Lower leg skin (tissue), 4 donors: ENCODE results near the gene SLC25A23. TPM values are rescaled to one million over a fixed set of nuclear protein-coding genes. Genes with fewer than 3 reads are reported as not detected.

Source experiments
- DNase-seq, 2 donors: peaks; one replicate each; pipeline ENCODE4 v3.0.0-alpha.2; 2019; ENCODE audit warnings: low spot score in 2 of 2
- H3K4me3 ChIP-seq: fragments of 200-600 bp; sonication (generic); 2 replicates; pipeline ENCODE4 v1.5.1; 2017; ENCODE audit warnings: mild to moderate bottlenecking, low read depth; ENCODE audit not compliant: poor library complexity, severe bottlenecking
- POLR2A ChIP-seq, 2 donors: fragments of 450-650 bp; IDR thresholded peaks; one replicate each; pipeline ENCODE4 v1.6.1; 2016 to 2017; ENCODE audit warnings: antibody characterized with exemption in 2 of 2, mild to moderate bottlenecking in 1 of 2, moderate library complexity in 1 of 2
- WGBS, 2 donors: methylation state at CpG; one replicate each; pipeline ENCODE4 v1.1.5; 2018; 5-methylcytosine and 5-hydroxymethylcytosine counted together
- intact Hi-C: fragments of 100-400 bp; cut with DNase I; formaldehyde crosslinking; loops from one replicate; pipeline ENCODE4 v1.15.0; 2023; ENCODE audit warnings: low total_unique reads
- total RNA-seq, 4 donors: library from RNA; depleted of rRNA; stranded (reverse); fragments of >200 nt; gene quantifications; one replicate each; pipeline ENCODE4 v1.1.0, GENCODE V29; 2016
- TF ChIP-seq, protein P1 (sequence below), 3 donors: fragments of 450-650 bp; IDR thresholded peaks; one replicate each; pipeline ENCODE4 v1.5.1; 2016; ENCODE audit warnings: antibody characterized with exemption in 3 of 3, mild to moderate bottlenecking in 3 of 3, moderate library complexity in 2 of 3

Gene SLC25A23
- total RNA-seq, 4 donors from 2014 or later = 60.9 to 102 (median 76.0) TPM

DNA sequence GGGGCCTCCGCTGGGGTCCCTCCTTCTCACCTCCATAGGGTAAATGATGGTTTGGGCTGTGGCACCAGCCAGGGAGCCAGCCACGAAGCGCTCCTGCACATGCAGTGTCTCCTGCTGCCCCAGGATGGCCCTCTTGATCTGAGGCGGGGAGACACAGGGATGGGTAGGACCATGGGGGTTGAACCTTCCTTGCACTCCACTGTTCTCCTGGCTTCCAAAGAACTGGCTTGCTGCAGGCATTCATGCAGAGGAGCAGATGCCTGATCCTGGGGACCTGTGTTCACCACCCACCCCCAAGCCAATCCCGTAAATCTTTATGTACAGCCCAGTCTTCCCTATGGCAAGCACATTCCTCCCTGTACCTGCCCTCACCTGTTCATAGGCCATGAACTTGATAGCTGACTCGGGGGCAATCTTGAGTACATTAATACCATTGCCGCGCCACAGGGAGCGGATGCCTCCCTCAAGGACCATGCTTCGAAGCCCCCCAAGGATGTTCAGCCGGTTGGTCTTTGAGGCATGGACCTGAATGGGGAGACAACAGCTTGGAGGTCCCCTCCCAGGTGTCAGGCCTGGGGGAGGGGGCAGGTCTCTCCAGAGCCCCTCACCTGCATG is 5.5 kb downstream of the SLC25A23 start:
- 92 to 98% methylated on average over 11 of the region's 11 CpGs for WGBS, 2 donors
- TF ChIP-seq POLR2A (IDR thresholded peaks at IDR 0.05) = no peak
- TF ChIP-seq, protein P1, sequence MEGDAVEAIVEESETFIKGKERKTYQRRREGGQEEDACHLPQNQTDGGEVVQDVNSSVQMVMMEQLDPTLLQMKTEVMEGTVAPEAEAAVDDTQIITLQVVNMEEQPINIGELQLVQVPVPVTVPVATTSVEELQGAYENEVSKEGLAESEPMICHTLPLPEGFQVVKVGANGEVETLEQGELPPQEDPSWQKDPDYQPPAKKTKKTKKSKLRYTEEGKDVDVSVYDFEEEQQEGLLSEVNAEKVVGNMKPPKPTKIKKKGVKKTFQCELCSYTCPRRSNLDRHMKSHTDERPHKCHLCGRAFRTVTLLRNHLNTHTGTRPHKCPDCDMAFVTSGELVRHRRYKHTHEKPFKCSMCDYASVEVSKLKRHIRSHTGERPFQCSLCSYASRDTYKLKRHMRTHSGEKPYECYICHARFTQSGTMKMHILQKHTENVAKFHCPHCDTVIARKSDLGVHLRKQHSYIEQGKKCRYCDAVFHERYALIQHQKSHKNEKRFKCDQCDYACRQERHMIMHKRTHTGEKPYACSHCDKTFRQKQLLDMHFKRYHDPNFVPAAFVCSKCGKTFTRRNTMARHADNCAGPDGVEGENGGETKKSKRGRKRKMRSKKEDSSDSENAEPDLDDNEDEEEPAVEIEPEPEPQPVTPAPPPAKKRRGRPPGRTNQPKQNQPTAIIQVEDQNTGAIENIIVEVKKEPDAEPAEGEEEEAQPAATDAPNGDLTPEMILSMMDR (IDR thresholded peaks at IDR 0.05) = no peak
- intact Hi-C loops = no loop called here
- no peak overlapping the region for H3K4me3 ChIP-seq
- DNase-seq = no peak

DNA sequence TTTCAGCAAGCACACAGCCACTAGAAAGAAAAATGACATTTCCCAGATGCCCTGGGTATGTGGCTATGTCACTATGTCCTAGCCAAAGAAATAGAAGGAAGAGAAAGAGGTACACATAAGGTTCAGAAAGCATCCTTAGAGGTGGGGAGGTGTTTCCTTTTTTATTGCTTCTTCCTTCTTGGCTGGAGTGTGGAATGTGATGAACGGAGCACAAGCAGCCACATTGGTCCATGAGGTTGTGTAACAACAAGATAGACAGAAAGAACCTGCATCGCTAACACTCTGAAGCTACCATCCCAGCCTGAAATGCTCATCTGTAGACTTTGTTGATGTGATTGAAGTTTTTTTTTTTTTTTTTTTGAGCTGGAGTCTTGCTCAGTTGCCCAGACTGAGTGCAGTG is 6.7 kb downstream of the SLC25A23 start:
- DNase-seq = no peak
- TF ChIP-seq, protein P1 (IDR thresholded peaks at IDR 0.05) = no peak
- TF ChIP-seq POLR2A (IDR thresholded peaks at IDR 0.05) = no peak
- WGBS, 2 donors = 96 to 100% methylated on average over 2 of the region's 2 CpGs
- intact Hi-C loops = no loop called here
- no peak overlapping the region for H3K4me3 ChIP-seq

DNA sequence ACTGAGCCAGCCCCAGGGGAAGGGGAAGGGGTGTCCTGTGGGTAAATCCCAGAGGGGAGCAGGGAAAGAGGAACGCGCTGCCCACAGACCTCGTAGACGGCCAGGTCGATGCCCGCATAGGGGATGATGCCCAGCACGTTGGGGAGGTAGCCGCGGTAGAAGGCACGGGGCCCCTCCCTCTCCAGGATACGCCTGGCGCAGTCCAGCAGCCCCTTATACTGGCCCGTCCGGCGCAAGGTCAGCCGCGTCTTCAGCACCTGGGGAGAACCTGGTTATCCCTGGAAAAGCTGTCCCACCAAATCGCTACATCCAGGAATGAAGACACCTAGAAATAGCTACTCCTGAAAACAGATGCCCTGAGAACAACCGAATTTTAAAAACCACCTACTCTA is 7.4 kb downstream of the SLC25A23 start:
- intact Hi-C loops = no loop called here
- WGBS, 2 donors = 94 to 96% methylated on average over 19 of the region's 19 CpGs
- no peak for TF ChIP-seq POLR2A (IDR thresholded peaks at IDR 0.05)
- TF ChIP-seq, protein P1 (IDR thresholded peaks at IDR 0.05) = no peak
- no peak overlapping the region for H3K4me3 ChIP-seq
- DNase-seq = no peak

DNA sequence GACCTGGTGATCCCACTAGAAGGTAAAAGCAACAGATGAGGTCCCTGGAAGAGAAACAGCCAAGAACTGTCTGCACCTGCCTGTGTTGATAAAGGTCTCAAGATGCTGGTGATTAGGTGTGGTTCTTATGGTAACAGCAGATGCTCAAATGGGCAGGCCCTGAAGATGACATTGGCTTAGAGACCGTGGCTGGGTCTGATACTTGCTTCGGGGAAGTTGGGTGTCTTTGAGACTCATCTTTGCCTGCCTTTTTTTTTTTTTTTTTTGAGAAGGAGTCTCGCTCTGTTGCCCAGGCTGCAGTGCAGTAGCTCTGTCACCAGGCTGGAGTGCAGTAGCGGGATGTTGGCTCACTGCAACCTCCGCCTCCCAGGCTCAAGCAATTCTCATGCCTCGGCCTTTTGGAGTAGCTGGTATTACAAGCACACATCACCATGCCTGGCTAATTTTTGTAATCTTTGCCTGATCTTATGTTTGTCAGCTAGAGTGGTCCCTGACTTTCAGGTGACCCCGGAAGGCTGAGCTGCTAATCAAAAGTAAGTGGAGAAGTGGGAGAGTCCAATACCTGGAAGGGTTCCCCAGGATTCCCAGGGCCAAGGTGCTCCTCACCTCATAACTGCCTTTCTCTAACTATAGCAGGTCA is 7.9 kb downstream of the SLC25A23 start:
- WGBS, 2 donors = 95 to 97% methylated on average over 7 of the region's 7 CpGs
- intact Hi-C loops = no loop called here
- H3K4me3 ChIP-seq = no peak overlapping the region
- DNase-seq = no peak
- TF ChIP-seq, protein P1 (IDR thresholded peaks at IDR 0.05) = no peak
- TF ChIP-seq POLR2A (IDR thresholded peaks at IDR 0.05) = no peak

DNA sequence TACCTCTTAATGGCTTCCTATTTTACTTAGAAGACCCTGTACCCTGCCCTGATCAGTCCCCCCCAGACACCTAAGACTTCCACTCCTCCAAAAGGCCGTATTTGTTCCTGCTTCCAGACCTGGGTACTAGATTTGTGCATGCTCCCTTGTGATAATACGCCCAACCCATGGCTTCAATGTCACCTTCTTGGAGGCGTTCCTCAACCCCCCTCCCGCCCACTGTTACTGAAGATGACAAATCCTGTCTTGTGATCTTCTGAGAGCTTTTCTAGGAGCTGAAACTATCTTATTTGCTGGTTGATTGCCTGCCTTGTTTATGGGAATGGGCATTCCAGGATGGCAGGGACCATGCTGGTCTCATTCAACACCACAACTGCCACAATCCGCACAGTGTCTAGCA is 9.4 kb downstream of the SLC25A23 start:
- intact Hi-C loops = no loop called here

More for the DNA sequence above, 9.4 kb downstream of the SLC25A23 start:
- 91 to 96% methylated on average over 5 of the region's 5 CpGs for WGBS, 2 donors
- no peak overlapping the region for H3K4me3 ChIP-seq
- no peak for TF ChIP-seq POLR2A (IDR thresholded peaks at IDR 0.05)
- TF ChIP-seq, protein P1 (IDR thresholded peaks at IDR 0.05) = no peak
- no peak for DNase-seq
